GM18505 (cell line): Measurements from ENCODE around the gene VAV2.
A peak's percentile ranks its signal among the peaks of the same experiment; 100 is the strongest.

ENCODE experiments used
- ATAC-seq: cut with Tn5 transposase; IDR thresholded peaks from one replicate; pipeline ENCODE4 v1.9.1; 2021; ENCODE audit not compliant: unreplicated experiment
- POLR2A ChIP-seq: IDR thresholded peaks from 4 replicates; pipeline ENCODE4 v1.6.1; 2011; ENCODE audit warnings: borderline replicate concordance; ENCODE audit not compliant: insufficient read depth, insufficient read length; ENCODE audit errors: extremely low read depth

Gene VAV2

GRCh38 chr9:133991964-133992779 lies at the start of gene VAV2:
Gene VAV2 (minus strand): TSS chr9:133992324. CDS start chr9:133992278, 46 bp downstream.
- ATAC-seq: peak; percentile 46
- peak; percentile 64 for TF ChIP-seq POLR2A

DNA sequence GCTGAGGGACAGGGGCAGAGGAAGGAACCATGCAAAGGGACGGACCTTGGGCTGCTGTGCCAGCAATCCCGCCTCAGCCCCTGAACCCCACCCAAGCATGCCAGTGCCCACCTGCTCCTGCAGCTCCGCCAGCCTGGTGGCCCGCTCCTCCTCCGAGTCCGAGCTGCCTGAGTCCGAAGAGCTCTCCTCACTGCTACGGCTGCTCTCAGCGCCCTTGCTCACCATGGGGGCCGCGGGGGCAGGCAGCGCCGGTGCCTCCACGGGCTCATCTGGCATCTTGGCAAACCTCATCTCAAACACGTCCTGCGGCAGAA lies 49.5 kb upstream of the VAV2 start:
- no peak for ATAC-seq
- no peak for TF ChIP-seq POLR2A

DNA sequence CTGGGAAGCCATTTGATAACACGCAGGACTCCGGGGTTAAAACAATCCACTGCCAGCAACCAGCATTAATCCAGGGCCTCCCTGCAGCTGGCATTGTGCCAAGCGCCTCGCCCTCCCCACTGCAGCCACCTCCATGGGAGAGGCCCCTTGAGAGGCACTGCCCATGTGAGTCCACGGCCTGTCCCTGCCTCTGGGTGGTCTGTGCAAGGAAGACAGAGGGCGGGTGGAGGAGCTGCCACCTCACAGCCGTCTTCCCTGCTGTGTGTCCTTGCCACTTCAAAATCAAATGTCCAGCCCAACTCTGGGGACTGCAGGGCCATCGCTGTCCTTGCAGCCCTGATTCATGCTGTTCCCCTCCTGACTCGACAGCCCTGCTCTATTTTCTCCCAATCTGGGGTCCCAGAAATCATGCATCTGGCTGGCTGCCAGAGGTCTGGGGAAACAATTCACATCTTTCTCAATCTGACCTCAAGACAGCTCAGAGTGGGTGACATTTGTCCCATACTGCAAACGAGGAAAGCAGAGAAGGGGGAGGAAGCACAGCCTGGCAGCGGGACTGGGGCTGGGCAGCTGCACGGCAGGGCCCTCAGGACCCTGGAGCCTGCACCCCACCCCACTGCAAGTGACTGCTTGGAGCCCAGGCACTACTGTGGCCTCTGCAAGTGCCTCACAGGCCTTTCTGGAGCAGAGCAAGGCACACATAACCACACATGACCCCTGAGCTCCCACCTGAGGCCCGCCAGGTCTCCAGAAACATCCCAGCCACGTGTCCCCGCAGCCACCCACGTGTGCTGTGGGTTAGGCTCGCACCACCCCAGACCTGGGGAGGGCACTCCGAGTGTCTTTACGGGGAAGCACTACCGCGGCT lies 48.9 kb upstream of the VAV2 start:
- no peak for ATAC-seq

DNA sequence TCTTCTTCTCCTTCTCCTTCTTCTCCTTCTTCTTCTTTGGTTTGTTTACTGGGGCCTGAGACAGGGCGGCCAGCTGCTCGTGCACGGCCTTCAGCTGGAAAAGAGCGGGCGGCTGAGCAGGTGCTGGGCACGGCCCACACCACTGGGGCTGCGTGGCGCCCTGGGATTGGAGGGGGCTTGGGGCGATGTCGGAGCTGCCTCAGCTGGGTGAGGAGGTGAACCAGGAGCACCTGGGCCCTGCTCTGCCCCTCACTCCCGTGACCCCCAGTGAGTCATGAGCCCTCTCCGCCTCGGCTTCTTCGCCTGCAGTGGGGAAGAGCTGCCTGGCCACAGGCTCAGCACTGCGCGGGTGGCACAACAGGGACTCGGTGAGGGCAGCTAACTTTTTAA lies 48.0 kb upstream of the VAV2 start:
- ATAC-seq: no peak
- no peak for TF ChIP-seq POLR2A

More for the DNA sequence above, 48.9 kb upstream of the VAV2 start:
- no peak for TF ChIP-seq POLR2A

- TF ChIP-seq POLR2A: no peak
- ATAC-seq: no peak
These were observed 47.5 kb upstream of the VAV2 start for GRCh38 chr9:134039386-134040175.

DNA sequence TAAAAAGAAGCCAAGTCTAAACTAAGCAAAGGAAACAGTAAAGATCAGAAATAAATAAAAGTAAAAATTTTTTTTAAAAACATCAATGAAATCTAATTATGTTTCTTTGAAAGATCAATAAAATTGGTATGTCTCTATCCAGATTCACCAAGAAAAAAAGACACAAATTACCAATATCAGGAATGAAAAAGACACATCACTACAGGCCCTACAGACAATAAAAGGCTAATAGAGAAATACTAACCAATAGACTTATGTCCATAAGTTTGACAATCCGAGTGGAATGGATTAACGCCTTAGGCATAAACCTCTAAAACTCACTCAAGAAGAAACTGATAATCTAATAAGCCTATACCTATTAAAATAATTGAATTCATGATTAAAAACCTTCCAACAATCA lies 45.5 kb upstream of the VAV2 start:
- no peak for TF ChIP-seq POLR2A
- ATAC-seq: no peak

DNA sequence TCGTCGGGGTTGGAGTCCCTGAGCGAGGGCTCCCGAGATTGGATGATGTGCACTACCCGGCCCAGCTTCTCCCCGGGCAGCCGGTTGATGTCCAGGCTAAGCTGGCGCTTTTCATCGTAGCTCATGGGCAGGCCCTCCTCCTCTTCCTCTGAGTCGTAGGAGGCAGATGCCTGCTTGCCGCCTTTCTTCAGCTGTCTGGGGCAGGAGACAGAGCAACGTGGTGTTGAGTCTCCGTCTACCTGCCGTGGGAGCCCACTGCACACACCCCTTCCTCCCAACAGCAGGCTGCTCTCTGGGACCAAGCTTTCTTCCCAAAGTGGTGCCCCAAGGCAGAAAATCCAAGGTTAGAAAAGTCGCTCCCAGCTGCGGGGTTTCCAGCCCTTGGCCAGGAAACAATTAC lies 44.0 kb upstream of the VAV2 start:
- TF ChIP-seq POLR2A: no peak
- ATAC-seq: no peak

DNA sequence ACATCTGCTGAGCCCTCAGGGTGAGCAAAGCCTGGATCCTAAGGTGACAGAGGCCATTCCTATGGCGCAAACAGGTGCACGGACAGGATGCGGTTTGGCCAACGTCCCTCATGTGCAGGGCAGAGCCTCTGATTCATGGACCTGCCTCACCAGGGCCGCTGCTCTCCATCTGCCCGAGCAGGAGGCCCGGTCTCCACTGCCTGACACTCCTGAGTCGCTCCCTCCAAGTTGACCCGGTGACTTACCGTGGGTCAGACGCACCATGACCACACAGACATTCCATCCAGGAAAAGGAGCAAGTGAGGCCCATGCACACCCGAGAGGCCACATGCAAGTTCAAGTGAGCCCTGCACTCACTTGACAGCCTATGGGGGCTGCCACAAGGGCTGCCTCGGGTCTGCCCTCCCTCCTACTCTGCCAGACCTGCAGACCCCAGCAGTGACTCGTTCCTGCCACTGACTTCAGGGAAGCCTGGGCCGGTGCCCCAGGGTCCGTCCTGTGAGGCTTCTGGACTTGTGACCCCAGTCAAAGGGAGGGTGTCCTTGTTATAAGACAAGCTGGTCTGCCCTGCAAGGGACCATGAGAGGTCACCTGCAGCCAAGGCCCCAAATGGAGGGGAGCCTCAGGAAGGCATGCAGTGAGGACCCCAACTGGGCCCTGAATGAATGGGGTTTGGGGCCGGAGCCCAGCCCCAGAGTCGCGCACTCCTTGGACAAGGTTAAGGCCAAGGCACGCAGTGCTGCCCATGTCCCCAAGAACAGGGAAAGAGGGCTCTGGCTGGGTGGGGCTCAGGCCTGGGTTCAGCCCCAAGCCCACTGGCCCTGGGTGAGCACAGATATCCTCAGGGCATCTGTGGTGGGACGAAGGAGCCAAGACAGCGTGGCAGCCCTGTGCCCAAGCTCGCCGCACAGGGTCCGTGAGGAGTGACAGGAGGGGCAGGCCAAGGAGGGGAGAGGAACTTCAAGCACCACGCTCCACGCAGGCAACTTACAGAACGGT lies 43.2 kb upstream of the VAV2 start:
- no peak for TF ChIP-seq POLR2A
- no peak for ATAC-seq

DNA sequence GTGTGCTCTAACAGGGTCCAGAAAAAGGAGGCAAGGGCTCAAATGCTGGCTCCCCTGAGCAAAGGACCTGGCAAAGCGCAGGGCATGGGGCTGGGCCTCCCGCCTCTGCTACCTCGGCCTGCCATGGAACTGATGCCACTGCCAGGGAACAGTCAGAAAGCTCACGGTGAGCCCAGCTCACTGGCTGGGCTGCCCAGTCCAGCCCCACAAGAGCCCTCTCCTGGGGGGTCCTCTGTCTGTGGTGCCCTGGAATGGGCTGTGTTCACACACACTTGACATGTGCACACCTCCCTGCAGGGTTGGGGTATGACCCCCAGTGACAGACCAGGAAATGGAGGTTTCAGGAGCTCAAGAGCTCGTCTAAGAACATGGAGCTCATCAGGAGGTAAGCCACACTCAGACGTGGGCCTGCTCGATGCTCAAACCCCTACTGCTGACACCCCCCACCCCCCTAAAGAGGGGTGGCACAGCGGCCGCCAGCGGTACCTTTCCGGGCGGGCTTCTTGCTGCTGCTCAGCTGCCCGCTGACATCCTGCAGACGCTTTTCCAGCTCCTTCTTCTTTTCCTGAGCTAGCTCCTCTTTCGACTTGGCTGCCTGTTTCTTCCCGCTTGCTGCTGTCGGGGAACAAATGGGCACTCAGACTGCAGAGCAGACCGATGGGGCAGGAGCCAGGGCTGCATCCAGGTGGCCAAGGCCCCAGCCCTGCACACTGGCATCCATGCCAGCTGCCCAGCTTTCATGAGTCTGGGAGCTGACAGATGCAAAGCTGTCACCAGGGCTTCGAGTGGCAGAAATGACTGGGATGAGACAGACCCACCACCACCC lies 42.3 kb upstream of the VAV2 start:
- no peak for ATAC-seq
- no peak for TF ChIP-seq POLR2A

- ATAC-seq: no peak
- no peak for TF ChIP-seq POLR2A
These were observed 41.5 kb upstream of the VAV2 start for GRCh38 chr9:134033516-134034214.
